A673 (cell line): ENCODE measurements around the gene CTIF. TPM values are rescaled to one million over a fixed set of nuclear protein-coding genes. Genes with fewer than 3 reads are reported as not detected.

ENCODE experiments used
- BruUV-seq: library from RNA; stranded (reverse); fragments of 400-500 nt; replicated peaks from 2 replicates; lab custom pipeline; 2021; lab: Mats Ljungman, UMichigan
- CTCF ChIA-PET: fragments of 300-600 bp; sonication (Branson Sonifier 250); formaldehyde crosslinking; loops from one replicate; lab custom pipeline; 2022; ENCODE audit warnings: antibody characterized with exemption; lab: Charles Lee
- POLR2A ChIA-PET: fragments of 300-600 bp; sonication (Branson Sonifier 250); formaldehyde crosslinking; loops from one replicate; lab custom pipeline; 2022; ENCODE audit warnings: antibody characterized with exemption; ENCODE audit not compliant: low non-redundant PET; lab: Charles Lee
- DNase-seq: peaks from one replicate; pipeline ENCODE4 v3.0.0-alpha.2; 2015; ENCODE audit warnings: low spot score
- H3K27ac ChIP-seq: fragments of 200-600 bp; sonication (generic); 2 replicates; pipeline ENCODE4 v1.5.1; 2016; ENCODE audit warnings: mixed run types, low read depth, mild to moderate bottlenecking, mixed read lengths, antibody characterized with exemption, low read length; ENCODE audit not compliant: poor library complexity, severe bottlenecking
- H3K27me3 ChIP-seq: fragments of 200-600 bp; sonication (generic); replicated peaks from 2 replicates; pipeline ENCODE4 v1.6.1; 2017; ENCODE audit warnings: mixed run types, low read depth, mild to moderate bottlenecking, mixed read lengths, antibody characterized with exemption, low read length; ENCODE audit not compliant: insufficient read depth, poor library complexity
- H3K36me3 ChIP-seq: fragments of 200-600 bp; sonication (generic); 2 replicates; pipeline ENCODE4 v1.6.1; 2016; ENCODE audit warnings: mixed run types, mild to moderate bottlenecking, mixed read lengths, antibody characterized with exemption, low read length; ENCODE audit not compliant: insufficient read depth, poor library complexity, severe bottlenecking
- H3K4me1 ChIP-seq: fragments of 200-600 bp; sonication (generic); 2 replicates; pipeline ENCODE4 v1.6.1; 2017; ENCODE audit warnings: mixed run types, mild to moderate bottlenecking, mixed read lengths, antibody characterized with exemption, low read length; ENCODE audit not compliant: insufficient read depth, poor library complexity, severe bottlenecking
- H3K4me3 ChIP-seq: fragments of 200-600 bp; sonication (generic); 2 replicates; pipeline ENCODE4 v1.5.1; 2016; ENCODE audit warnings: low read depth, mixed run types, mild to moderate bottlenecking, mixed read lengths, low read length; ENCODE audit not compliant: poor library complexity, severe bottlenecking
- H3K9me3 ChIP-seq: fragments of 200-600 bp; sonication (generic); 2 replicates; pipeline ENCODE4 v1.6.1; 2016; ENCODE audit warnings: mixed run types, low read depth, mild to moderate bottlenecking, mixed read lengths, antibody characterized with exemption, low read length; ENCODE audit not compliant: poor library complexity, severe bottlenecking
- EZH2 ChIP-seq: fragments of 200-600 bp; sonication (generic); IDR thresholded peaks from 2 replicates; pipeline ENCODE4 v1.6.1; 2017; ENCODE audit warnings: borderline replicate concordance, low read depth, mild to moderate bottlenecking, mixed read lengths, antibody characterized with exemption, low read length; ENCODE audit not compliant: poor library complexity, severe bottlenecking
- intact Hi-C: fragments of 100-400 bp; cut with micrococcal nuclease; formaldehyde crosslinking; loops from one replicate; pipeline ENCODE4 v1.10.0; 2022; ENCODE audit not compliant: unreplicated experiment
- total RNA-seq: library from RNA; stranded (reverse); gene quantifications from 2 replicates; pipeline ENCODE4 v1.2.3, GENCODE V29; 2021
- TF ChIP-seq, protein P1 (sequence below): fragments of 300-800, 200-600 bp; sonication (generic); conservative IDR thresholded peaks from 2 replicates; pipeline ENCODE4 v1.5.1; 2017; ENCODE audit warnings: low read depth, mild to moderate bottlenecking, antibody characterized with exemption, low read length, moderate library complexity, mixed read lengths

The CTIF gene
- total RNA-seq, 1 experiment from 2014 or later, result 23.5 TPM

DNA sequence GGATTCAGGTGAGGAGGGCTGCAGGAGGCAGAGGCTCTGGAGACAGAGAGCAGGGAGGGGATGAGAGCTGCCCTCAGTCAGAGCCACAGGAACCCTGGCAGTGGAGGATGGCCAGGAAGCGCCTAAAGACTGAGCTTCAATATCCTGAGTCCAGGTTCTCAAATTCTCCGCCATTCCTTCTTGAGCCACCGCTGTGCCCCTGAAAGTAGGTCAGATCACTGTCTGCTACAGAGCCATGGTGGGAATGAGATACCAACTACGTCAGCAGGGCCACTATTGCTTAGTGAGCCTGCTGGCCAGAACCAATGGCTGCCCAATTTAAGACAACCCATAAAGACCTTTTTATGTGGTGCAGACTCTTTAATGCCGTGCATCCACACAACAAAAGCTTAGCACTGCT lies 155.5 kb downstream of the CTIF start:
- H3K36me3 ChIP-seq, result no peaks in the 10 kb centered on the region
- no TSS peak for BruUV-seq
- POLR2A ChIA-PET, result no interaction called here
- no peaks in the 10 kb centered on the region for H3K27me3 ChIP-seq
- H3K4me1 ChIP-seq, result no peaks in the 10 kb centered on the region
- H3K4me3 ChIP-seq, result no peak overlapping the region
- intact Hi-C loops, result no loop called here
- H3K9me3 ChIP-seq, result no peaks in the 10 kb centered on the region
- CTCF ChIA-PET, result no interaction called here
- TF ChIP-seq, protein P1, sequence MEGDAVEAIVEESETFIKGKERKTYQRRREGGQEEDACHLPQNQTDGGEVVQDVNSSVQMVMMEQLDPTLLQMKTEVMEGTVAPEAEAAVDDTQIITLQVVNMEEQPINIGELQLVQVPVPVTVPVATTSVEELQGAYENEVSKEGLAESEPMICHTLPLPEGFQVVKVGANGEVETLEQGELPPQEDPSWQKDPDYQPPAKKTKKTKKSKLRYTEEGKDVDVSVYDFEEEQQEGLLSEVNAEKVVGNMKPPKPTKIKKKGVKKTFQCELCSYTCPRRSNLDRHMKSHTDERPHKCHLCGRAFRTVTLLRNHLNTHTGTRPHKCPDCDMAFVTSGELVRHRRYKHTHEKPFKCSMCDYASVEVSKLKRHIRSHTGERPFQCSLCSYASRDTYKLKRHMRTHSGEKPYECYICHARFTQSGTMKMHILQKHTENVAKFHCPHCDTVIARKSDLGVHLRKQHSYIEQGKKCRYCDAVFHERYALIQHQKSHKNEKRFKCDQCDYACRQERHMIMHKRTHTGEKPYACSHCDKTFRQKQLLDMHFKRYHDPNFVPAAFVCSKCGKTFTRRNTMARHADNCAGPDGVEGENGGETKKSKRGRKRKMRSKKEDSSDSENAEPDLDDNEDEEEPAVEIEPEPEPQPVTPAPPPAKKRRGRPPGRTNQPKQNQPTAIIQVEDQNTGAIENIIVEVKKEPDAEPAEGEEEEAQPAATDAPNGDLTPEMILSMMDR, result no peak
- no peak for TF ChIP-seq EZH2
- DNase-seq, result no peak
- no peak overlapping the region for H3K27ac ChIP-seq

DNA sequence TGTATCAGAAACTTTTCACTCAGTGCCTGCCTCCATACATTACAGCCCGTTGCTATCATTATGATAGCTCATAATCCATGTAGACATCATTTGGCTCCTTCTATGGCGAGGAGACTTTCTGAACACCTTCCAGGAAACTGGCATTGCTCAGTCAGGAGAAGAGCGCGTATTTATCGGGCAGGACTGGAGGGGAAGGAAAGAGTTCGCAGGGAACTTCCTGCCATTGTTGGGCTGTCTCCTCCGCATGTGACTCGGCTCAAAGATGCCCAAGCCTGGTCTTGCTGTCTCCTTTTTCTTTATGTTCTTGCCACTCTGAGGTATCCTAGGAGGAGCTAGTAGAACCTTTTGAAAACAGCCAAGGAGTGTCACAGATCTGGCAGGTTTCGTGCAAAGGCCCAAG lies 156.8 kb downstream of the CTIF start:
- no peaks in the 10 kb centered on the region for H3K4me1 ChIP-seq
- H3K4me3 ChIP-seq, result no peak overlapping the region
- ChIA-PET CTCF (no interaction called here), POLR2A (no interaction called here)
- DNase-seq, result no peak
- no peaks in the 10 kb centered on the region for H3K36me3 ChIP-seq
- H3K9me3 ChIP-seq, result no peaks in the 10 kb centered on the region
- no peak overlapping the region for H3K27ac ChIP-seq
- intact Hi-C loops, result no loop called here
- no peak for TF ChIP-seq EZH2
- TF ChIP-seq, protein P1, result no peak
- no TSS peak for BruUV-seq
- H3K27me3 ChIP-seq, result no peaks in the 10 kb centered on the region

DNA sequence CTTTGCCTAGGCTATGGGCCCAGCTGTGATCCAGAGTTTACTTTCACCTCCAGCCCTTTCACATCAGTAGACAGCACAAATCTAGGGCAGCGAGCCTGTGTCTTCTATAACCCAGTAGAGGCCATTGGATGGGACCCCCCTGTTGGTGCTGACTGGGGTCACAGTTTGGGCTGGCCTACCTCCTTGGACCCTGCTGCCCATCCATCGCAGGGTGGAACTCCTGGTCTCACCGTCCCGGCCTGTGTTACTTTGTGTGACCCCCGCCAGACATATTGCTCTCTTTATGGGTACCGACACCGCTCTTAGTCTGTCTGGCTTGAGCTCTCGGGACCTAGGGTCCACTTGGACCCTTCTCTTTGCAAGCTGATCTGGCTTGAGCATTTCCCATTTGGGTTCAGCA lies 157.4 kb downstream of the CTIF start:
- CTCF ChIA-PET, result no interaction called here
- Histone ChIP-seq H3K4me1 (no peaks in the 10 kb centered on the region), H3K4me3 (no peak overlapping the region), H3K27me3 (no peaks in the 10 kb centered on the region), H3K27ac (no peak overlapping the region), H3K9me3 (no peaks in the 10 kb centered on the region), H3K36me3 (no peaks in the 10 kb centered on the region)
- intact Hi-C loops, result no loop called here
- no peak for TF ChIP-seq EZH2
- TF ChIP-seq, protein P1, result no peak
- POLR2A ChIA-PET, result no interaction called here
- BruUV-seq, result no TSS peak
- DNase-seq, result no peak
